HepG2 (cell line): ENCODE results near the gene HSD17B2. TPM values are rescaled to one million over a fixed set of nuclear protein-coding genes. Genes with fewer than 3 reads are reported as not detected.

Experiments
- ATAD3A ChIP-seq: sonication (generic); formaldehyde crosslinking; IDR thresholded peaks from 2 replicates; pipeline ENCODE4 v1.4.0; 2020; ENCODE audit warnings: missing genetic modification reagents
- BCL6 ChIP-seq: IDR thresholded peaks from 2 replicates; pipeline ENCODE4 v1.6.1; 2016; ENCODE audit warnings: missing genetic modification reagents, missing compliant biosample characterization
- BRF2 ChIP-seq: sonication (generic); formaldehyde crosslinking; IDR thresholded peaks from 2 replicates; pipeline ENCODE4 v1.8.1; 2022; ENCODE audit warnings: mild to moderate bottlenecking, missing genetic modification reagents
- CHCHD3 ChIP-seq: sonication (generic); formaldehyde crosslinking; IDR thresholded peaks from 2 replicates; pipeline ENCODE4 v1.8.0; 2022; ENCODE audit warnings: mild to moderate bottlenecking, missing genetic modification reagents, moderate library complexity
- DNMT3B ChIP-seq: conservative IDR thresholded peaks from 2 replicates; pipeline ENCODE4 v1.6.1; 2016; ENCODE audit warnings: missing biosample characterization, control low read depth
- E2F2 ChIP-seq: sonication (generic); formaldehyde crosslinking; IDR thresholded peaks from 2 replicates; pipeline ENCODE4 v1.4.0; 2020; ENCODE audit warnings: missing genetic modification reagents, borderline replicate concordance
- ELF4 ChIP-seq: sonication (generic); formaldehyde crosslinking; IDR thresholded peaks from 2 replicates; pipeline ENCODE4 v1.5.0; 2020; ENCODE audit warnings: missing genetic modification reagents, mild to moderate bottlenecking, moderate library complexity, borderline replicate concordance
- FOXK1 ChIP-seq: sonication (generic); formaldehyde crosslinking; IDR thresholded peaks from 2 replicates; pipeline ENCODE4 v1.4.0; 2020; ENCODE audit warnings: low read depth, missing genetic modification reagents, borderline replicate concordance
- GATAD1 ChIP-seq: IDR thresholded peaks from 2 replicates; pipeline ENCODE4 v1.6.1; 2016; ENCODE audit warnings: missing genetic modification reagents, missing compliant biosample characterization
- HOXA5 ChIP-seq: sonication (generic); formaldehyde crosslinking; IDR thresholded peaks from 2 replicates; pipeline ENCODE4 v1.4.0; 2020; ENCODE audit warnings: missing genetic modification reagents
- IKZF4 ChIP-seq: sonication (generic); formaldehyde crosslinking; IDR thresholded peaks from 2 replicates; pipeline ENCODE4 v1.5.1; 2020; ENCODE audit warnings: borderline replicate concordance, mild to moderate bottlenecking, low read depth, missing genetic modification reagents; ENCODE audit errors: not compliant biosample characterization
- NR2F6 ChIP-seq, 2 experiments: IDR thresholded peaks; 2 replicates each; pipeline ENCODE4 v1.6.1; 2016; ENCODE audit warnings: antibody characterized with exemption in 1 of 2, mild to moderate bottlenecking in 1 of 2
- SALL2 ChIP-seq: sonication (generic); formaldehyde crosslinking; IDR thresholded peaks from 2 replicates; pipeline ENCODE4 v1.8.1; 2023; ENCODE audit warnings: mild to moderate bottlenecking, missing genetic modification reagents, inconsistent platforms
- SMC3 ChIP-seq: IDR thresholded peaks from 2 replicates; pipeline ENCODE4 v1.6.1; 2011; ENCODE audit warnings: low read length, improper control_type of control experiment
- SOX13 ChIP-seq, 3 experiments: fragments of 450-650 bp in 1 of 3; sonication (generic) in 1 of 3; formaldehyde crosslinking in 1 of 3; IDR thresholded peaks in 2 of 3; conservative IDR thresholded peaks in 1 of 3; 2 replicates each; pipeline versions ENCODE4 v1.5.0 to v1.6.1; 2016 to 2020; ENCODE audit warnings: antibody characterized with exemption in 1 of 3, mild to moderate bottlenecking in 1 of 3, missing compliant biosample characterization in 1 of 3, missing genetic modification reagents in 1 of 3, moderate library complexity in 1 of 3
- TP53 ChIP-seq: sonication (generic); formaldehyde crosslinking; conservative IDR thresholded peaks from 2 replicates; pipeline ENCODE4 v1.4.0; 2020; ENCODE audit warnings: missing genetic modification reagents
- ZNF280B ChIP-seq: sonication (generic); formaldehyde crosslinking; IDR thresholded peaks from 2 replicates; pipeline ENCODE4 v1.5.0; 2020; ENCODE audit warnings: missing genetic modification reagents, mild to moderate bottlenecking, borderline replicate concordance
- ZNF619 ChIP-seq: sonication (generic); formaldehyde crosslinking; IDR thresholded peaks from 2 replicates; pipeline ENCODE4 v1.4.0; 2020; ENCODE audit warnings: mild to moderate bottlenecking, missing genetic modification reagents
- ZNF652 ChIP-seq: IDR thresholded peaks from 2 replicates; pipeline ENCODE4 v1.6.1; 2016; ENCODE audit warnings: low read depth, borderline replicate concordance
- ZNF749 ChIP-seq: sonication (generic); formaldehyde crosslinking; IDR thresholded peaks from 2 replicates; pipeline ENCODE4 v1.8.0; 2022; ENCODE audit warnings: mild to moderate bottlenecking, missing genetic modification reagents, moderate library complexity, borderline replicate concordance
- ZNF773 ChIP-seq: sonication (generic); formaldehyde crosslinking; IDR thresholded peaks from 2 replicates; pipeline ENCODE4 v1.4.0; 2020; ENCODE audit warnings: missing genetic modification reagents, borderline replicate concordance
- polyA plus RNA-seq, 8 experiments: library from polyadenylated mRNA; depleted of rRNA in 3 of 8; stranded (reverse) in 7 of 8; unstranded in 1 of 8; fragments of >200 nt; fragmentation: Illumina TruSeq in 4 of 8; extraction: Trizol in 4 of 8; gene quantifications; 2 replicates each; pipeline versions ENCODE4 v1.2.1 to v1.2.3, GENCODE V29; 2011 to 2016; ENCODE audit warnings: low read depth in 4 of 8, missing spikeins in 1 of 8, mixed read lengths in 1 of 8; ENCODE audit not compliant: insufficient read depth in 1 of 8
- total RNA-seq, 5 experiments: library from RNA; depleted of rRNA; stranded (reverse); fragments of >200 nt; fragmentation: Illumina TruSeq; extraction: Trizol; gene quantifications; 2 replicates each; pipeline ENCODE4 v1.2.3, GENCODE V29; 2016; ENCODE audit warnings: low read depth in 1 of 5
- TF ChIP-seq, protein P1 (sequence below): IDR thresholded peaks from 2 replicates; pipeline ENCODE4 v1.6.1; 2012; ENCODE audit warnings: low read depth, low read length, improper control_type of control experiment
- TF ChIP-seq, protein P2 (sequence below): IDR thresholded peaks from 2 replicates; pipeline ENCODE4 v1.6.1; 2018; ENCODE audit warnings: missing genetic modification reagents, mild to moderate bottlenecking, missing compliant biosample characterization

Gene HSD17B2
- total and polyA plus RNA-seq, 2 of the 13 experiments (the other 11 are each of a cell fraction or from before 2014, with no cell fraction given) = 26.3 to 69.3 TPM

DNA sequence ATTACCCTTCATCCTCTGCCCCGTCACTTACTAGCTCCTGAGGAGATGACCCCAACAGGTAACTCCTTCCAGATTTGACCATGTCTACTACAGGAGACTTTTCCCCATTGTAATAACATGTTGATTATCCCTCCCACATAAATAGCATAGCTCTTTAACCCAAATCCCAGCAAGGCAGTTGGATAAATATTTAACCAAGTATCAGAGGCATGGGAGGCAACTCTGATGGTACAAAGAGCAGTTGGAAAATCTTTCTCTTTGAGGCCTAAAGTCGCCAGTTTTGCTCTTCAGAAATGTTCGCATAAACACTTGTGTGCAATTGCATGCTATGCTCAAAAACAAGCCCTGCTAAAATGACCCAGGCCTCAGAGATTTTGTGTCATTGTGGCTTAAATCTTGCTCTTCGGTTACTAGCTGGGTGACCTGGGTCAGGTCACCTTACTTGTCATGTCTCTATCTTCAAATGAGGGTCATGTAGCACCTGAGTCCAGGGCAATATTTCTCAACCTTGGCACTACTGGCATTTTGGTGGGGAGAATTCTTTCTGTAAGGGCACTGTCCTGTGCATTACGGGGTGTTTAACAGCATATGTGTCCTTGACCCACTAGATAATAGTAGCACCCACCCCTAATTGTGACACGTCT is 48.8 kb downstream of the HSD17B2 start (continued):
- TF ChIP-seq SMC3 (no peak), E2F2 (CRISPR knock-in tag) (no peak), BCL6 (peak; percentile 42), DNMT3B (CRISPR knock-in tag) (no peak), SOX13 (IDR thresholded peaks at IDR 0.05) (peak; percentile 44; the same call in 1 of the 2 replicates), SOX13 (CRISPR knock-in tag; conservative IDR thresholded peaks at IDR 0.05 in 1 of 2, IDR thresholded peaks at IDR 0.05 in 1 of 2) (peak in 1 of 2 experiments; percentile 52; a peak in 1 of 4 replicates), ATAD3A (CRISPR knock-in tag) (no peak), IKZF4 (no peak), GATAD1 (CRISPR knock-in tag) (0 out of 2 replicates have a peak, but pooled peaks have one; percentile 10), ZNF652 (no peak), ZNF619 (no peak), CHCHD3 (no peak), FOXK1 (CRISPR knock-in tag) (no peak), ELF4 (CRISPR knock-in tag) (no peak), HOXA5 (CRISPR knock-in tag) (no peak), ZNF749 (CRISPR knock-in tag) (no peak), ZNF280B (CRISPR knock-in tag) (no peak), ZNF773 (CRISPR knock-in tag) (no peak), SALL2 (no peak), TP53 (CRISPR knock-in tag) (0 out of 2 replicates have a peak, but pooled peaks have one; percentile 32), BRF2 (CRISPR knock-in tag) (no peak), NR2F6 (IDR thresholded peaks at IDR 0.05) (peak; percentile 83), NR2F6 (CRISPR knock-in tag; IDR thresholded peaks at IDR 0.05) (no peak; the same call in 1 of the 2 replicates)
- TF ChIP-seq, protein P1, sequence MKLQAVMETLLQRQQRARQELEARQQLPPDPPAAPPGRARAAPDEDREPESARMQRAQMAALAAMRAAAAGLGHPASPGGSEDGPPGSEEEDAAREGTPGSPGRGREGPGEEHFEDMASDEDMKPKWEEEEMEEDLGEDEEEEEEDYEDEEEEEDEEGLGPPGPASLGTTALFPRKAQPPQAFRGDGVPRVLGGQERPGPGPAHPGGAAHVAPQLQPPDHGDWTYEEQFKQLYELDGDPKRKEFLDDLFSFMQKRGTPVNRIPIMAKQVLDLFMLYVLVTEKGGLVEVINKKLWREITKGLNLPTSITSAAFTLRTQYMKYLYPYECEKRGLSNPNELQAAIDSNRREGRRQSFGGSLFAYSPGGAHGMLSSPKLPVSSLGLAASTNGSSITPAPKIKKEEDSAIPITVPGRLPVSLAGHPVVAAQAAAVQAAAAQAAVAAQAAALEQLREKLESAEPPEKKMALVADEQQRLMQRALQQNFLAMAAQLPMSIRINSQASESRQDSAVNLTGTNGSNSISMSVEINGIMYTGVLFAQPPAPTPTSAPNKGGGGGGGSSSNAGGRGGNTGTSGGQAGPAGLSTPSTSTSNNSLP = peak; percentile 83
- TF ChIP-seq, protein P2, sequence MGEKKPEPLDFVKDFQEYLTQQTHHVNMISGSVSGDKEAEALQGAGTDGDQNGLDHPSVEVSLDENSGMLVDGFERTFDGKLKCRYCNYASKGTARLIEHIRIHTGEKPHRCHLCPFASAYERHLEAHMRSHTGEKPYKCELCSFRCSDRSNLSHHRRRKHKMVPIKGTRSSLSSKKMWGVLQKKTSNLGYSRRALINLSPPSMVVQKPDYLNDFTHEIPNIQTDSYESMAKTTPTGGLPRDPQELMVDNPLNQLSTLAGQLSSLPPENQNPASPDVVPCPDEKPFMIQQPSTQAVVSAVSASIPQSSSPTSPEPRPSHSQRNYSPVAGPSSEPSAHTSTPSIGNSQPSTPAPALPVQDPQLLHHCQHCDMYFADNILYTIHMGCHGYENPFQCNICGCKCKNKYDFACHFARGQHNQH (CRISPR knock-in tag) = no peak
